NCI-H524 treated with DMSO at 0.1 percent for 48 hours (cell line): ENCODE data around the gene CEP135.

Source experiments
- DNase-seq: peaks from one replicate; lab custom pipeline; 2025; lab: John Stamatoyannopoulos, UW

Gene CEP135

GRCh38 chr4:56077676-56078075, 128.9 kb downstream of the CEP135 start:
- DNase-seq: no peak

GRCh38 chr4:56078866-56079265, 130.1 kb downstream of the CEP135 start:
- no peak for DNase-seq

GRCh38 chr4:56080384-56080783, 131.6 kb downstream of the CEP135 start:
- DNase-seq: no peak

GRCh38 chr4:56082829-56083228, 134.1 kb downstream of the CEP135 start:
- DNase-seq: no peak
